Stimulated activated CD8-positive, alpha-beta memory T cell treated with anti-CD3 and anti-CD28 coated beads, Interleukin-15, amount 100 ng/mL, for 1 hour (primary cell): ENCODE results near the gene TH.
A peak's percentile ranks its signal among the peaks of the same experiment; 100 is the strongest.
"Not testable (repeated sequence)": the region's sequence is repeated elsewhere in the genome, so short reads cannot be mapped to it uniquely, and the experiment has no call there.

ENCODE experiments used
- DNase-seq: peaks from one replicate; pipeline ENCODE4 v3.0.0-alpha.2; 2020; ENCODE audit warnings: low read depth

The TH gene

DNA sequence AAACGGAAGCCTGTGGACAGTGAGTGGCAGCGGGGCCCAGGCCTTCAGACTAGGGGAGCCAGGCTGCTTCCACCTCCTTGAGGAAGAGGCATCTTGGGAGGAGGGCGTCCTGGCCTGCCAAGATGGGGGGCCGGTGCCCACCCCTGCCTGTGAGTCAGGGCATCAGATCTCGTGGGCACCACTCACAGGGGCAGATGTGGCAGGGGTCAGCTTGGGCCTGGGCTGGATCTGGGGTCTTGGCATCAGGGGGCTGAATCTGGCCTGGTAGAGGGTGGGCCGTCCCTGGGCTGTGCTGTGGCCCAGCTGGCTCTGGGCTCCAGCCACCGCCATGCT is 24.1 kb upstream of the TH start:
- DNase-seq, result no peak

- peak; percentile 10 for DNase-seq
These were observed 23.5 kb upstream of the TH start for GRCh38 chr11:2194877-2195755.

DNA sequence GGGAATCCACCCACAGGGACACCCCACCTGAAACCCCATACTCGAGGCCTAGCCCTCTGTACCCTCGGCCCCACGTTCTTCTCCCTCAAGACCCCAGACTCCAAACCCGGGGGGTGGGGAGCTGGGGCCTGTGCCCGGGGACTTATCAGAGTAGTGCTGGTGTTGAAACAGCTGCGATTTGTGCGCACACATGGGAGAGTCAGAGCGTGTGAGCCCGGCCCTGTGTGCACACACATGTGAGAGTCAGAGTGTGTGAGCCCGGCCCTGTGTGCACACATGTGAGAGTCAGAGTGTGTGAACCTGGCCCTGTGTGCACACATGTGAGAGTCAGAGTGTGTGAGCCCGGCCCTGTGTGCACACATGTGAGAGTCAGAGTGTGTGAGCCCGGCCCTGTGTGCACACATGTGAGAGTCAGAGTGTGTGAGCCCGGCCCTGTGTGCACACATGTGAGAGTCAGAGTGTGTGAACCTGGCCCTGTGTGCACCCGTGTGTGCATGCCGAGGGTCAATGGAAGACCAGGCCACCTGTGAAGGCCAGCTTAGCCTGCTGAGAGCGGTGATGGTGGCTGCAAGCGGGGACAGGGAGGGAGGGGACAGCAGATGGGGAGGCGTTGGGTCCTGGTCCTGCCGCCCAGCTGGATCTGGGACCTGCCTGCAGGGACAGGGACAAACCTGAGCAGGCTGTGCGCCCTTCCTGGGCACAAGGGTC is 22.4 kb upstream of the TH start:
- not testable (repeated sequence) for DNase-seq

GRCh38 chr11:2193099-2193887 is 21.7 kb upstream of the TH start:
- DNase-seq, result no peak

GRCh38 chr11:2192435-2192834 is 20.8 kb upstream of the TH start:
- no peak for DNase-seq

DNA sequence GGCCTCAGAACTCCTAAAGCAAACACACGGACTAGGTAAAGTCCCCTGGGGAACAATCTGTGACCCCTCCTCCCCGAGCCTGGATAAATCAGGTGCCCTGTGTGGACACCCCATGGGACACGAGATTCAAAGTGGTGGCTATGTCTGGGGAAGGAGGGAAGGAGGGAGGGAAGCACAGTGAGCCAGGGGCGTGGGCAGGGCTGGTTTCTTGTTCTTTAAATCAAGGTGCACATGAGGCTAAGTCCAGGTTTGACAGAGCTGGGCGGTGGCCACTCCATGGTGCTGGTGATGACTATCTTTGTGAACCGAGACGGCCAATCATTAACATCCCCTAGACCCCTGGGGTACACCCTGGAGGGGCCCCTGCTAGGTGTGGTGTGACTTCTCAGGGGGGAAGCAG is 20.3 kb upstream of the TH start:
- DNase-seq, result no peak

DNA sequence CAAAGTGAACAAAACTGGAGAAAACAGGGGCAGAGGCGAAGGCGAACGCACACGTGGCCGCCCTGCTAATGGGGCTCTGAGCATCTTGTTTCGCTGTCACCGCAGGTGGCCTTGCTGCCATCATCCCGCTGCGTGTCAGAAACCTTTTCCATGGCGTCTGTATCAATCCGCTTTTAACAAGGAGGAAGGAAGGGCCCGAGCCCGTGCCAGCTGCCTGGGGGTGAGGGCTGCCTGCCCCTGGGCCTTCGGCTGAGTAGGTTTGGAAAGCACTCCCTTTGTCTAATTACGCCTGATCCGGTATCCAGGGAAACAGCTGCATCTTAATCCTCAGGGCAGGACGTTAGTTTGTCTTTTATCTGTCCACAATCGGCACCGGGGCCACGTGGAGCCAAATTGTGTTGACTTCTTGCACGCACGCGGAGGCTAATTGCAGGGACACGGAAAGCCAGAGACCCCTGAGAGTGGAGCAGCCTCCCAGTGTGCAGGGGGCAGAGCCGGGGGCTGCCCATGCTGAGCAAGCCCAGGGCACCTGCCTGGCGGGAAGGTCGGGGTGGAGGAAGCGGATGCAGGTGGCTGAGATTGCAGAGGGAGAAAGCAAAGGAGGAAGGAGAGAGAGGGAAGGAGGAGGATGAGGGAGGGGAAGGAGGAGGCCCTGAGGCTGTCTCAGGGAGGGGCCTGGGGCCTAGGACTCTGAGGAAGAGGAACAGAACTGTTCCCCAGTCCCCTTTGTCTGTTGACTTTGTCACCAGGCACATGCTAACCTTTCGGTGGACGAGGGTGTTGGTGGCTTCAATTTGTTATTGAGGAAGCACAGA is 19.2 kb upstream of the TH start:
- no peak for DNase-seq

DNA sequence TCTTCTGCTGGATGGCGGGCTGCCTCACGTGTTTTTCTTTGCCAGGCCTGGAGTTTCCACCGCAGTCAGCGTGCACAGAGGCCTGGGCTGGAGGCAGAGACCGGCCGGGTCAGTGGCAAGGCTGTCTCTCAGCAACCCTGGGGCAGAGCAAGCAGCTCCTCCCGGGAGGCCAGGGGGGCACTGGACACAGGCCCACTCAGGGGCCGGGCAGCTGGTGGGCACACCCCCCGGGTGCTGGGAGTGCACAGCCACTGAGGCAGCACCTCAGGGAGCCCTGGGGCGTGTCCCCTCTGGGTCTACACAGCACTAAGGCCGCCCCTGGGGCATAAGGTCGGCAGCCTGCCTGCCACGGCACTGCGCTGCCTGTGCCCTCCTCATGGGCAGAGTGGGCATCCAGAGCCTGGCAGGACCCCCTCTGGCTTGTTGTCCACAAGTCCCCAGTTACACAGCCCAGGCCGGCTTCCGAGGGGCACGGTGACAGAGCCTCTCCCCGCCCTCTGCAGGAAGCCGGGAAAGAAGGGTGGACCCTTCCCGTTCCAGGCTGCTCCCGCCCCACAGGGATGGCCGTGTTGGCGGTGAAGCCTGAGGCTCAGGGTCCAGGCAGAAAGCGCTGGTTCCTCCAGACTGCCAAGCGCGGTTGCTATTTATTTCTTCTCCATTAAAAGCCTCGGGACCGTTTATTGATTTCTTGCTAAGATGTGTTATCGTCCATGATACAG is 18.5 kb upstream of the TH start:
- no peak for DNase-seq

GRCh38 chr11:2188745-2189144 is 17.1 kb upstream of the TH start:
- no peak for DNase-seq

DNA sequence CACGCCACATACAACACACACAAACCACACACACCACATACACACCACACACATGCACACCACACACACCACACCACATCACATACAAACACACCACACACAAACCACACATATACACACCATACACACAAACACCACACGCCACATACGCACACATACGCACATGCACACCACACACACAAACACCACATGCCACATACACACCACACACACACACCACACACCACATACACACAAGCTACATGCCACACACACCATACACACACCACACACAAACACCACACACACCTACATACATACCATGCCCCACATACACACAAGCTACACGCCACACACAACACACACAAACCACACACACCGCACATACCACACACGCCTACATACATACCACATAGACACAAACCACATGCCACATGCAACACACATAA is 15.7 kb upstream of the TH start:
- DNase-seq, result no peak

DNA sequence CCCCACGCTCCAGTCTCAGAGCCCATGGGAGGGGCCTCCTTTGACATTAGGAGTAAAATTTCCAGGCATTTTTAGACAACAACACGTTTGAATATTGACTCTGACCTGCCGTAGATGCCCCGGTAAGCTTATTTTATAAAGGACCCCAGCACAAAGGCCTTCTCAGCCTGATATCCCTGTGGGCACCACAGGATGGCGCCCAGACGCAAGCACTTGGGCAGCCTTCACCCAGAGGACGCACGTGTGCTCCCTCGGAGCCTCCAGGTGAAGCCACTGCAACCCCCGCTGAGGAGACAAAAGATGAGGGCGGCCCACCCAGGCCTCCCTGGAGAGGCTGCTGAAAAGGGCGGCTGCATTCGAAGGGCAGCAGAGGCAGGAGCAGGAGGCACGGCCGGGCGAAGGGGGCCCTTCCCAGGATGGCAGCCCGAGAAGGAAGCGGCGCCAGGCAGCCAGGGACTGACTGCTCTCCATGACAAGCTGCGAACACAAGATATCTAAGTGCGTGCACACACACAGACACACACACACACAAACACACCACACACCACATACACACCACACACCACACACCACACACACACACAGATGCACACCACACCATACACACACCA is 15.2 kb upstream of the TH start:
- no peak for DNase-seq

DNA sequence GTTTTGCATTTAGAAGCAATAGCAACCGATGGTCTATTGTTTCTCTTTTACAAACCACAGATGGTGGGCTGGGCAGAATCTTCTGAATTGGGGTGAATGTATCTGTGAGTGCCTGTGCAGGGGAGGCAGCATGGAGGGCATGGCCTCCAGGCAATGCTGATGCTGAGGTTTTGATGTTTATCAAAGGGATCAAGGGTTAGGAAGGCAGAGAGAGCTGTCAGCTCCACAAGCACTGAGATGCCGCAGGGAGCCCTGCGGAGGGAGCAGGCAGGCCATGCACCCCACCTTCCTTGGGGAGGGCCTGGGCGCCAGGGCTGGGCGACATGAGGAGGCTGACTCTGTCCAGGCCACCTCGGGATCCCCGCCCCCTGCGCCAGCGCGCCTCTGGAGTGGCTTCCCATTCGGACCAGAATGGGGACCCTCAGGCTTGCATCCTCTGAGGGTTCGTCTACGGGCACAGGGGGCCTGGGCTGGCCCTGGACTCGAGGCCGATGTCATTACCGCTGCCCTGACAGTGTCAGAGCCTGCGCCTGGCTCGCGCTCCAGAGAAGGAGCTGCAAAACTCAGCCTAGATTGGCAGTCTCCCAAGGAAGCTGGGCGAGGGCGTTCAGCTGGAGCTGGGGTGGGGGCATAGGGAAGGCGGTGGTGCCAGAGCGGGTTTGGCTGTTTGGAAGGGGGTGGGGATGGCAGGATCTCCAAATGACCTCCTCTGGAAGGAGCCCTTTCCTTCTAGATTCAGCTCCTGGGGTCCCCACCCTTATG is 13.9 kb upstream of the TH start:
- DNase-seq, result no peak

GRCh38 chr11:2182692-2183474 is 11.3 kb upstream of the TH start:
- no peak for DNase-seq

DNA sequence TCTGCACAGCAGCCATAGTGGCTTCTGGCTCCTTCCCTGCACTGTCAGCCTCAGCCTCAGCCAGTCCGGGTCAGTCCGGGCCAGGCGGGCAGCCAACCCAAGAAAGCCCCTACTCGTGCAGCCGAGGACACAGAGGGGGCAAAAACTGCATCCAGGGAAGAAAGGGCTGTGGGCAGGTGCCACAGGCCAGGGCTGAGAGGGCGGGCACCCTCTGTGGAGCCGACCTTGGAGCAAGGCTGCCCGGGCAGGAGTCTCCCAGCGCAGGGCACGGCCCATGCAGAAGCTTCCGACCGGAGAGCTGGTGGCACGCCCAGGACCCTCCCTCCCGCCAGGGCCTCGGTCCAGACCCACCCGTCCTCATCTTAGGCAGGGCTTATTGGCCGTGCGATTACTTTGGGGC is 10.5 kb upstream of the TH start:
- no peak for DNase-seq

DNA sequence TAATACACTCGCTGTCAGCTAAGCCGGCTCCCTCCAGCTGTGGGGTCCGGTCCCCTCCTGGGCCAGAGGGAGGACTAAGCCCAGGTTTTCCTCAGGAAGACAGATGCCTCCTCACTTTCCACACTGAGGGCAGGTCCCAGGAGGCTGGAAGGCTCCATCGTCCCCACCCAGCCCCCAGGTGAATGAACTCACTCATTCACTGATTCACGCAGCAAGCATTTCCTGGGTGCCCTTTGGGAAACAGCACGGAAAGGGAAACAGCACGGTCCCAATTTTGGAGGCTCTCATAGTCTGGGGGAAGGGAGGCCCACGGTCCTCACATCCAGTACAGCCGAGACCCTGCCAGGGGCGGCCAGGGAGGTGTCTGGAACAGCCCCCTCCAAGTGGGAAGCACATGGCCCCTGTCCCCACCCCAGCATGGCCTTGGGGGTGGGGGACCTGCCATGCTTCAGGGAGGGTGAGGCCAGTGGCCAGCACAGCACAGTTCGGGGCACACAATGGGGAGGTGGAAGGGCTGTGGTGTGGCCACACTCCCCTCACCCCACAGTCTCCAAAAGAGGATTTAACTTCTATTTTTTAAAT is 9.3 kb upstream of the TH start:
- no peak for DNase-seq

GRCh38 chr11:2180347-2180746 is 8.7 kb upstream of the TH start:
- no peak for DNase-seq

DNA sequence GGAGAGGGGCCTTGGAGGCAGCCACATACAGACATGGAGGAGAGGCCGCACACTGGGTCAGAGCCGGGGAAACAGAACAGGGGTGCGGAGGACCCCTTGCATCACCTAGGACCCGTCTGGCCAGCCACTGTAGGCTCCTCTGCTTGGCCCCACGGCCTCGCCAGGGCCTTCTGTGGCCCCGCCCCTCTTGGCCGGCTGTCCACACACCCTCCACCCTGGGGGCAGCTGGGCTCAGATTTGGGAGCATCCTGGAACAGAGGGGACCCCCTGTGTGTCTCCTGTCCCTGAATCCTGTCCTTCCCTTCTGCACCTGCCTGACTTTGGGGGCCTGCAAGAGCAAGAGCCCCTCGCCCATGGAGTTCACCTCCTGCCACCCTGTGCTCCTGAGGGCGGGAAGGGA is 7.9 kb upstream of the TH start:
- no peak for DNase-seq

- DNase-seq, result no peak
These were observed 7.4 kb upstream of the TH start for GRCh38 chr11:2178906-2179494.
